ENCODE results near the gene GARIN5B.

Gene GARIN5B

GRCh38 chr19:55322204-55322885 lies 40.7 kb downstream of the GARIN5B start:
- no peak for DNase-seq (ENCODE audit: low read depth)

GRCh38 chr19:55321466-55322137 lies 41.5 kb downstream of the GARIN5B start:
- DNase-seq (ENCODE audit: low read depth), result no peak

DNA sequence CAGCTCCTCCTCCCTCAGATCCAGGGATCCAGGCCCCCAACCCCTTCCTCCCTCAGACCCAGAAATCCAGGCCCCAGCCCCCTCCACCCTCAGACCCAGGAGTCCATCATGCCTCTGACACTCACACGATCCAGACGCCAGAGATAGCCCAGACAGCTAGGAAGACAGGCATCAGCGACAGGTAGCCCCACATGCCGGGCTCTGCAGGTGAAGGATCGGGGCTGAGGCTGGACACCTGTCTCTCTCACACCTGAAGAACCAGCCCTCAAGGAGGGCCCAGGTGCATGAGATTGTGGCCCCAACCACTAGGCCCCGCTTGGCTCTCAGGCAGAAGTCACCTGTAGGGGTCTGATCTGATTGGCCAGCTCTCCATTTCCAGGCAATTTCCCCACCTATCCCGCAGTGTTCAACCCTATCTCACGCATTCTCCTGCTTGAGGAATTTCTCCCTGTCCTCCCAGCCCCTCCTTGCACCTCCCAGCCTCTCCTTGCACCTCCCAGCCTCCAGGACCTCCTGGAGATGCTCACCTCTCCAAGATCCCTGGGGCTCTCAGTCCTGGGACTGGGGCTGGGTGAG lies 42.1 kb downstream of the GARIN5B start:
- DNase-seq (ENCODE audit: low read depth), result no peak

DNA sequence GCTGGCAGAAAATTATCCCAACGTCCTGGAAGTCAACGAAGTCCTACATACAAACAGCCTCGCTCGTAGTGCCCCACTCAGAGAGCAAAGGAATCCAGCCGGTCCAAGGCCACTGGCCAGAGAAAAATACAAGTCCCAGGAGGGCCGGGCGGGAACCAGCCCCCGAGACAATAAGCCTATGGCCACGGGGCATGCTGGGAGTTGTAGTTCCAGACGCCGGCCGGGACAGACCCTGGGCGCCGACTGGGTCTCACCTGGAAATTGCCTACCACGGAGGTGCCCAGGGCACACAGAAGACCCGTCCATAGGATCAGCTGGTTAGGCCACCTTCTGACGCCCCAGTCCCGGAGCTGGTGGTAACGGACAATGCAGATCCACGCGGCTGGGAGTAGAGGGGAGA lies 43.3 kb downstream of the GARIN5B start:
- no peak for DNase-seq (ENCODE audit: low read depth)

GRCh38 chr19:55316646-55317045 lies 46.4 kb downstream of the GARIN5B start:
- no peak for DNase-seq (ENCODE audit: low read depth)

- no peak for DNase-seq (ENCODE audit: low read depth)
Measured at GRCh38 chr19:55315956-55316525, 47.0 kb downstream of the GARIN5B start.

- DNase-seq (ENCODE audit: low read depth), result no peak
Measured at GRCh38 chr19:55314396-55314795, 48.7 kb downstream of the GARIN5B start.

DNA sequence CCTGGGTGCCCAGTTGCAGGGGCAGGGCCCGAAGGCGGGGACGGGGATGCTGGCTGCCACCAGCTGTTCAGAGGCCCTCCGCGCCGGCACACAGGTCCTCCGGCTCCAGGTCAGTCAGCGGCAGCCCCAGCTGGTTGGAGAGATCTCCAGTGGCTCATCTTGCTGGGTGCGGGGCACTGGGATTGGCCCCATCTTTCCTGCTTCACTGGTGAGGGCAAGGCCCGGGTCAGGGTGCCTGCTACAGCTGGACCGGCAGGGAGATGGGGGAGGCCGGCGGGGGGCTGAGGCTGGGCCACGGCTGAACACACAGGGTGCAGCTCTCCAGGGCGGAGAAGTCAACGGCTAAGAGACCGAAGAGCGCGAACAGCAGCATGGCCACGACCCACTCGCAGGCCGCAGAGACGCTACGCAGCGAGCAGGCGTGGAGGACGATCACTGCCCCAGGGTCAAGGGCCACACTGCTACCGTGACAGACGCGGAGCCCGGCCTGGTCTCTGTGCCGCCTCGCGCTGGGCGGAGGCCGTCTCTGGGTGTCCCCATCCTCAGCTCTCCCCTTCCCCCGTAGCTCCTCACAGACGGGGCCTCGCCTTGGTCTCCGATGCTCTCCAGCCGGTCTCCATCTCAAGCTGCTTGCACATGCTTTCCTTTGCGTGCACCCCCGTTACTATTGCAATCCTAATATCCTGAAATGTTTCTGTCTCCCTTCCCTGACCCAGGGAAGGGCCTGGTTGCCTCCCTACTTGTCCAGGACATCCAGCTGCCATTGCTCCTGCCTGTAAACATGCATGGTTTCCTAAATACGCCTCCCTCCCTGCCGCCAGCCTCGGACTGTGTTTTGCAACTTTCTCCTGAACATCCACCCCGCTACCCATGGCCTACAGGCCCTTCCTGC lies 50.2 kb downstream of the GARIN5B start:
- no peak for DNase-seq (ENCODE audit: low read depth)

GRCh38 chr19:55311797-55312196 lies 51.3 kb downstream of the GARIN5B start:
- no peak for DNase-seq (ENCODE audit: low read depth)

GRCh38 chr19:55311397-55311796 lies 51.7 kb downstream of the GARIN5B start:
- no peak for DNase-seq (ENCODE audit: low read depth)

DNA sequence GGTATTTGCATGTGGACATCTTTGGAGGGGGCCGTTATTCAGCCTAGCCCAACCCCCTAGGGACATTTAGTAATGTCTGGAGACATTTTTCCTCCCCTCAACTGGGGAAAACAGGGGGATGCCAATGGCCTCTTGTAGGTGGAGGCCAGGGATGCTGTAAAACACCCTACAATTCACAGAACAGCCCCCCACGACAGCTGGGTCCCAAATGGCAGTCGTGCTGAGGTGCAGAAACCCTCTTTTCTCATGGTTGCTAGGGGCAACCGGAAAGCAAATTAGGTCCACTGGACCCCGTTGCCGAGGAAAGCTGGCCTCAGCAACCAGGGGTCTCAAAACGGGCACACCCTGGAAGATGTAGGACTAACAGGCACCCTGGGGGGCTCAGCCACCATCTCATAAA lies 52.6 kb downstream of the GARIN5B start:
- DNase-seq (ENCODE audit: low read depth), result no peak

DNA sequence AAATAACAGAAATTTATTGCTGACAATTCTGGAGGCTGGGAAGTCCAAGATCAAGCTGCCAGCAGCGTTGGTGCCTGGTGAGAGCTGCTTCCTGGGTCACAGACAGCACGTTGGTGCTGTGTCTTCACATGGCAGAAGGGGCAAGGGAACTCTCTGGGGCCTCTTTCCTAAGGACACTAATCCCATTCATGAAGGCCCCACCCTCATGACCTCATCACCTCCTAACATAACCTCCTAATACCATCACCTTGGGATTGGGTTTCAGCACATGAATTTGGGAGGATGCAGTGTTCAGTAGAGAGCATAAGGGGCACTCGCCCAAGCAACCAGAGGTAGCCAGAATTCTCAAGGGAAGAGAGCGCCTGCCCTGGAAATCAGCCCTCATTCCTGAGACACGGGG lies 53.6 kb downstream of the GARIN5B start:
- no peak for DNase-seq (ENCODE audit: low read depth)

DNA sequence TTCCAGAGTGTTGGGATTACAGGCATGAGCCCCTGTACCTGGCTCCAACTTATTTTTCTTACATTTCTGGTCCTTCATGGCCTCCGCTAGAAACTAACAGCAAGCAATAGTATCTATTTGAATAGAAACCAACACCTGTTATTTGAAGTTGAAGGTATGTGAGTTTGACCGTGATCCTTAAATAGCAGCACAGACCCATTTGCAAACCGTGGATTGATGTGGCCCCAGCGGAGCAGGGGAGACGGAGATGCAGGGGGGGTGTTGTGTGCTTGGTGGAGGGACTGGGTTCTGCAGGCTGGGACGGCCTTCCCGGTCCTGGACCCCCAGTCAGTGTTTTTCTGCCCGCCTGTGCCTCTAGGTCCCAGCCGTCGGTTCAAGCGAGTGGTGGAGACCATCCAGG lies 54.8 kb downstream of the GARIN5B start:
- no peak for DNase-seq (ENCODE audit: low read depth)

DNA sequence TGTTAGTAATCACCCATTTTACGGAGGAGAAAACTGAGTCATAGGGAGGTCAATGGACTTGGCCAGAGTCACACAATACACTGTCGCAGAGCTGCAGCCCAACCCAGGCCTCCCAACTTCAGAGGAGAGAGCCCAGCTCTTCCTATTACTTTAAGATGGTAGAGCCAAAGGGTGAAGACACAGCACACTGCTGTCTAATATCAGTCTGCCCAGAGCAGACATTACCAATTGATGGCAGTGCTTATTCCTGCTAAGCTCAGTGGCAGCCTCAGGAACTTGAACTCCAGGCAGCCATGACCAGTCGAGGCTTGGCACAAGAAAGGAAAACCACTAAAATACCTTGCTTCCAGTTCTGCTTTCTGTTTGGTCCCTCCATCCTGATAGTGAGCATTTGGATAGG lies 56.3 kb downstream of the GARIN5B start:
- no peak for DNase-seq (ENCODE audit: low read depth)

DNA sequence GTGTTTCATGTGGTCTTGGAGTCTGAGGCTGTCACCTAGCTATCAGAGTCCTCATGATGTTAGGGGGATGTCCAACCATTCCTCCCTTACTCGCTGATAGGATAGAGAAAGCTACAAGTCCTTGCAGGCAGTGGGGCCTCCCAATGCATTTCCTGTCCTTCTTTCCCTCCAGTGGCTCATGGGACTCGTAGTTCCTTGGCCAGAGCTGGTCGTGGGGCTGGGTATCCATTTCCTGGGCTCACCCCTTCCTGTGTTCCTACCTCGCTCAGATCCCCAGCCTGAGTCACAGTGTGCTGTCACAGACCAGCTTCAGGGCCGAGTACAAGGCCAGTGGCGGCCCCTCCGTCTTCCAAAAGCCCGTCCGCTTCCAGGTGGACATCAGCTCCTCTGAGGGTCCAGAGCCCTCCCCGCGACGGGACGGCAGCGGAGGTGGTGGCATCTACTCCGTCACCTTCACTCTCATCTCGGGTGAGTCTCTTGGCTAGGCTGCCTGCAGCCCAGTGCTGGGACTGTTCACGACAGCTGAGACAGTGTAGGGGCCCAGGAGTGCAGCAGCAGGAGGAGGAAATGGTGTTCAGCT lies 57.0 kb downstream of the GARIN5B start:
- no peak for DNase-seq (ENCODE audit: low read depth)

GRCh38 chr19:55305491-55305890 lies 57.6 kb downstream of the GARIN5B start:
- DNase-seq (ENCODE audit: low read depth), result no peak

DNA sequence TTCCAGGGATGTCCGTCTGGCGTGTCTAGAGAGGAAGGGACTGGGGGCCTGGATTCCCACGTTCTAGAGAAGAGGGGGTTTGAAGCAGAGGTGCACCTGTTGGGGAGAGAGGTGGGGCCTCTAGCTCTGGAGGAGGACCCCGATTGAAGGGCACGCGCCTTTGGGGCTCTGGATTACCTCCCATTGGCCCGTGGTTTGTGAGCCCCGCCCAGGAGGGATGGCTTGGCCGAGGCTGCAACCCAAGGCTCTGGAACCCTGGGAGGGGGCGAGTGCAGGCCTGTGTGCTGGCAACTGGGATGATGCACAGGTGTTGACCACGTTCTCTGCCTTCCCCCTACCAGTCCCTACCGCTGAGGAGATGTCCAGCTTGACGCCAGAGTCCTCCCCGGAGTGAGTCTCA lies 58.1 kb downstream of the GARIN5B start:
- no peak for DNase-seq (ENCODE audit: low read depth)
